K562 (cell line): ENCODE results near the gene NT5C2. TPM values are rescaled to one million over a fixed set of nuclear protein-coding genes. Genes with fewer than 3 reads are reported as not detected.

ENCODE experiments used
- IRF1 ChIP-seq: sonication (generic); formaldehyde crosslinking; IDR thresholded peaks from 2 replicates; pipeline ENCODE4 v1.8.0; 2022; ENCODE audit warnings: missing genetic modification reagents, mild to moderate bottlenecking, borderline replicate concordance
- MXI1 ChIP-seq: IDR thresholded peaks from 2 replicates; pipeline ENCODE4 v1.6.1; 2011; ENCODE audit warnings: low read depth, mild to moderate bottlenecking, improper control_type of control experiment, low read length
- POLR3G ChIP-seq: IDR thresholded peaks from 2 replicates; pipeline ENCODE4 v1.6.1; 2011; ENCODE audit not compliant: insufficient read length, insufficient replicate concordance; ENCODE audit errors: extremely low read depth
- PTBP1 ChIP-seq: fragments of 200-400 bp; formaldehyde crosslinking; IDR thresholded peaks from 2 replicates; pipeline ENCODE4 v1.6.1; 2017; ENCODE audit warnings: low read depth, low read length
- RBM22 ChIP-seq: fragments of 200-400 bp; formaldehyde crosslinking; IDR thresholded peaks from 2 replicates; pipeline ENCODE4 v1.6.1; 2018; ENCODE audit warnings: low read length, low read depth; ENCODE audit not compliant: poor library complexity, severe bottlenecking
- SMAD4 ChIP-seq: fragments of 250-450 bp; sonication (Bioruptor Pico); conservative IDR thresholded peaks from 2 replicates; pipeline ENCODE4 v1.8.0; 2021; ENCODE audit warnings: inconsistent platforms, mild to moderate bottlenecking, moderate library complexity
- SMARCE1 ChIP-seq: fragments of 450-650 bp; IDR thresholded peaks from 2 replicates; pipeline ENCODE4 v1.7.1; 2016; ENCODE audit warnings: mild to moderate bottlenecking
- TCFL5 ChIP-seq: fragments of 250-450 bp; sonication (Bioruptor Pico); conservative IDR thresholded peaks from 2 replicates; pipeline ENCODE4 v1.6.1; 2021; ENCODE audit warnings: mild to moderate bottlenecking, moderate library complexity, matching md5 sums
- VEZF1 ChIP-seq: fragments of 200-800 bp; sonication (Bioruptor generic); IDR thresholded peaks from 2 replicates; pipeline ENCODE4 v1.6.1; 2017; ENCODE audit warnings: missing genetic modification characterization, missing compliant biosample characterization
- ZBTB11 ChIP-seq, 3 experiments: fragments of 200-800 bp in 1 of 3; fragments of 250-450 bp in 1 of 3; fragments of 450-650 bp in 1 of 3; sonication (Bioruptor Pico) in 1 of 3; sonication (Bioruptor generic) in 1 of 3; formaldehyde crosslinking in 1 of 3; IDR thresholded peaks; 2 replicates each; pipeline versions ENCODE4 v1.6.1 to v1.8.0; 2016 to 2022; ENCODE audit warnings: mild to moderate bottlenecking in 2 of 3, missing genetic modification characterization in 2 of 3, missing compliant biosample characterization in 1 of 3, moderate library complexity in 1 of 3
- ZC3H8 ChIP-seq: fragments of 450-650 bp; IDR thresholded peaks from 2 replicates; pipeline ENCODE4 v1.6.1; 2017
- ZNF395 ChIP-seq: fragments of 200-800 bp; sonication (Bioruptor generic); IDR thresholded peaks from 2 replicates; pipeline ENCODE4 v1.6.1; 2017; ENCODE audit warnings: missing genetic modification characterization, missing compliant biosample characterization
- ZNF79 ChIP-seq: fragments of 250-450 bp; sonication (Bioruptor Pico); IDR thresholded peaks from 2 replicates; pipeline ENCODE4 v1.4.0; 2020; ENCODE audit warnings: low read depth, mild to moderate bottlenecking, moderate library complexity
- polyA plus RNA-seq, 8 experiments: library from polyadenylated mRNA; depleted of rRNA in 4 of 8; stranded (reverse) in 5 of 8; unstranded in 3 of 8; fragments of >200 nt; fragmentation: Nextera tagmentation in 2 of 8; fragmentation: Illumina TruSeq in 1 of 8; extraction: Ambion mirVana in 2 of 8; extraction: Trizol in 1 of 8; gene quantifications; 2 replicates each; pipeline versions ENCODE4 v1.2.1 to v1.2.3, GENCODE V29; 2011 to 2014; ENCODE audit warnings: inconsistent platforms in 1 of 8, missing spikeins in 1 of 8
- total RNA-seq, 7 experiments: library from RNA; depleted of rRNA in 6 of 7; stranded (reverse); fragments of >200 nt in 6 of 7; fragmentation: Illumina TruSeq in 2 of 7; extraction: Trizol in 2 of 7; gene quantifications; 2 replicates each; pipeline versions ENCODE4 v1.2.1 to v1.2.3, GENCODE V29; 2011 to 2021; ENCODE audit warnings: low replicate concordance in 1 of 7

The NT5C2 gene
- total and polyA plus RNA-seq, 9 of the 15 experiments (the other 6 are each of a cell fraction or from before 2014, with no cell fraction given), result 11.3 to 45.2 (median 27.7) TPM

GRCh38 chr10:103197174-103197573 is 4.1 kb upstream of the NT5C2 start (continued):
- TF ChIP-seq IRF1 (no peak), ZBTB11 (CRISPR knock-in tag; IDR thresholded peaks at IDR 0.05) (0 out of 6 replicates have a peak, but pooled peaks of 1 of the 3 experiments have one; percentile 19), ZNF395 (CRISPR knock-in tag) (peak; percentile 91), ZNF79 (CRISPR knock-in tag) (no peak), SMAD4 (CRISPR knock-in tag) (peak; percentile 78), TCFL5 (CRISPR knock-in tag) (no peak), ZC3H8 (no peak), MXI1 (no peak), RBM22 (no peak), VEZF1 (CRISPR knock-in tag) (peak; percentile 31; the same call in 1 of the 2 replicates), PTBP1 (no peak), POLR3G (no peak), SMARCE1 (peak; percentile 88)
